Thyroid gland (tissue), 4 donors: ENCODE results near the gene KCNMA1. TPM values are rescaled to one million over a fixed set of nuclear protein-coding genes. Genes with fewer than 3 reads are reported as not detected.

Experiments used
- DNase-seq, 2 donors: peaks; one replicate each; pipeline ENCODE4 v3.0.0-alpha.2; 2019
- H3K27ac ChIP-seq, 3 donors: fragments of 200-600 bp; sonication (generic); 1 replicate in 2 of 3; 2 replicates in 1 of 3; pipeline ENCODE4 v1.5.1; 2016 to 2019; ENCODE audit warnings: mild to moderate bottlenecking in 1 of 3, moderate library complexity in 1 of 3
- H3K27me3 ChIP-seq: fragments of 200-600 bp; sonication (generic); one replicate; pipeline ENCODE4 v1.5.1; 2019
- H3K36me3 ChIP-seq, 2 donors: fragments of 200-600 bp; sonication (generic); one replicate each; pipeline ENCODE4 v1.5.1; 2016 to 2019
- H3K4me1 ChIP-seq, 2 donors: fragments of 200-600 bp; sonication (generic); one replicate each; pipeline ENCODE4 v1.5.1; 2017 to 2019
- H3K4me3 ChIP-seq, 3 donors: fragments of 200-600 bp; sonication (generic); replicated peaks in 1 of 3; 1 replicate in 2 of 3; 2 replicates in 1 of 3; pipeline ENCODE4 v1.5.1; 2016; ENCODE audit warnings: mild to moderate bottlenecking in 1 of 3
- H3K9me3 ChIP-seq: fragments of 200-600 bp; sonication (generic); one replicate; pipeline ENCODE4 v1.5.1; 2017
- CTCF ChIP-seq, 6 experiments: fragments of 200-600 bp in 3 of 6; fragments of 450-650 bp in 3 of 6; sonication (generic) in 3 of 6; IDR thresholded peaks; one replicate each; pipeline ENCODE4 v1.5.1; 2016 to 2019; ENCODE audit warnings: antibody characterized with exemption in 6 of 6, mild to moderate bottlenecking in 2 of 6, inconsistent platforms in 1 of 6, moderate library complexity in 1 of 6
- POLR2A ChIP-seq, 2 donors: fragments of 450-650 bp; IDR thresholded peaks; one replicate each; pipeline ENCODE4 v1.6.1; 2017; ENCODE audit warnings: antibody characterized with exemption in 2 of 2, mild to moderate bottlenecking in 2 of 2, moderate library complexity in 1 of 2
- WGBS, 2 donors: methylation state at CpG; one replicate each; pipeline ENCODE4 v1.1.5; 2017; 5-methylcytosine and 5-hydroxymethylcytosine counted together
- intact Hi-C: fragments of 100-400 bp; cut with DNase I; formaldehyde crosslinking; loops from one replicate; pipeline ENCODE4 v1.15.1; 2023
- total RNA-seq, 4 donors: library from RNA; depleted of rRNA; stranded (reverse); fragments of >200 nt; gene quantifications; one replicate each; pipeline ENCODE4 v1.2.3, GENCODE V29; 2016

KCNMA1 gene
- total RNA-seq, 4 donors from 2014 or later, result 2.5 to 5.1 (median 3.6) TPM

GRCh38 chr10:77401683-77402082 is 235.9 kb downstream of the KCNMA1 start:
- intact Hi-C loops, result no loop called here
- H3K36me3 ChIP-seq, result no peaks in the 10 kb centered on the region
- DNase-seq, result peak; percentile 39 to 44
- TF ChIP-seq POLR2A (IDR thresholded peaks at IDR 0.05) (no peak), CTCF (IDR thresholded peaks at IDR 0.05) (no peak)
- H3K9me3 ChIP-seq, result no peaks in the 10 kb centered on the region
- no peak overlapping the region for H3K4me3 ChIP-seq
- WGBS, 2 donors, result 35 to 38% methylated on average over 3 of the region's 3 CpGs
- H3K27ac ChIP-seq, result no peak overlapping the region
- H3K27me3 ChIP-seq, result no peaks in the 10 kb centered on the region
- H3K4me1 ChIP-seq, result peaks cover 9 to 17% of the 10 kb centered on the region in 2 donors

- no peaks in the 10 kb centered on the region for H3K36me3 ChIP-seq
- peaks cover 9 to 12% of the 10 kb centered on the region in 2 donors for H3K4me1 ChIP-seq
- no peak overlapping the region for H3K4me3 ChIP-seq
- no peaks in the 10 kb centered on the region for H3K27me3 ChIP-seq
- intact Hi-C loops, result no loop called here
- no peak for DNase-seq
- no peaks in the 10 kb centered on the region for H3K9me3 ChIP-seq
- TF ChIP-seq POLR2A (IDR thresholded peaks at IDR 0.05) (no peak), CTCF (IDR thresholded peaks at IDR 0.05) (no peak)
- H3K27ac ChIP-seq, result no peak overlapping the region
- 87 to 93% methylated on average over 4 of the region's 4 CpGs for WGBS, 2 donors
Observed at GRCh38 chr10:77400033-77400432, 237.6 kb downstream of the KCNMA1 start.

- WGBS, 2 donors, result 79 to 85% methylated on average over 10 of the region's 10 CpGs
- intact Hi-C loops, result no loop called here
- Histone ChIP-seq H3K36me3 (no peaks in the 10 kb centered on the region), H3K27me3 (no peaks in the 10 kb centered on the region), H3K4me1 (peaks cover 9 to 12% of the 10 kb centered on the region in 2 donors), H3K27ac (no peak overlapping the region), H3K4me3 (no peak overlapping the region), H3K9me3 (no peaks in the 10 kb centered on the region)
- DNase-seq, result no peak
- no peak for TF ChIP-seq POLR2A (IDR thresholded peaks at IDR 0.05)
- no peak for TF ChIP-seq CTCF (IDR thresholded peaks at IDR 0.05)
Observed at GRCh38 chr10:77398986-77399755, 238.4 kb downstream of the KCNMA1 start.

GRCh38 chr10:77398558-77398957 is 239.1 kb downstream of the KCNMA1 start:
- no peak for DNase-seq
- H3K4me1 ChIP-seq, result peaks cover 9 to 12% of the 10 kb centered on the region in 2 donors
- no peak overlapping the region for H3K4me3 ChIP-seq
- H3K27me3 ChIP-seq, result no peaks in the 10 kb centered on the region
- H3K36me3 ChIP-seq, result no peaks in the 10 kb centered on the region
- WGBS, 2 donors, result 71 to 79% methylated on average over 2 of the region's 2 CpGs
- intact Hi-C loops, result no loop called here
- TF ChIP-seq POLR2A (IDR thresholded peaks at IDR 0.05) (no peak), CTCF (IDR thresholded peaks at IDR 0.05) (no peak)
- no peaks in the 10 kb centered on the region for H3K9me3 ChIP-seq
- no peak overlapping the region for H3K27ac ChIP-seq

GRCh38 chr10:77397103-77397502 is 240.5 kb downstream of the KCNMA1 start:
- TF ChIP-seq POLR2A (IDR thresholded peaks at IDR 0.05), result no peak
- TF ChIP-seq CTCF (IDR thresholded peaks at IDR 0.05), result no peak
- H3K9me3 ChIP-seq, result no peaks in the 10 kb centered on the region
- no peak overlapping the region for H3K4me3 ChIP-seq
- H3K27me3 ChIP-seq, result no peaks in the 10 kb centered on the region
- intact Hi-C loops, result no loop called here
- WGBS, 2 donors, result 86 to 89% methylated on average over 4 of the region's 4 CpGs
- H3K4me1 ChIP-seq, result peaks cover 9% of the 10 kb centered on the region in 2 donors
- DNase-seq, result no peak
- H3K27ac ChIP-seq, result no peak overlapping the region
- no peaks in the 10 kb centered on the region for H3K36me3 ChIP-seq
